GM13976 (cell line): ENCODE results near the gene SESN3.
A peak's percentile ranks its signal among the peaks of the same experiment; 100 is the strongest.

Experiments
- DNase-seq: peaks from one replicate; pipeline ENCODE4 v3.0.0; 2012; ENCODE audit warnings: low spot score
- in situ Hi-C: fragments of 300-500 bp; cut with MboI; formaldehyde crosslinking; loops from one replicate; pipeline ENCODE4 v1.12.0; 2022; ENCODE audit warnings: low sequenced_read_pairs, mixed read lengths, inconsistent platforms; ENCODE audit not compliant: unreplicated experiment
- TF ChIP-seq, protein P1 (sequence below): IDR thresholded peaks from 2 replicates; pipeline ENCODE4 v1.5.1; 2012; ENCODE audit warnings: borderline replicate concordance, mild to moderate bottlenecking; ENCODE audit not compliant: insufficient read depth; ENCODE audit errors: extremely low read depth, missing control alignments, control extremely low read depth

SESN3 gene

DNA sequence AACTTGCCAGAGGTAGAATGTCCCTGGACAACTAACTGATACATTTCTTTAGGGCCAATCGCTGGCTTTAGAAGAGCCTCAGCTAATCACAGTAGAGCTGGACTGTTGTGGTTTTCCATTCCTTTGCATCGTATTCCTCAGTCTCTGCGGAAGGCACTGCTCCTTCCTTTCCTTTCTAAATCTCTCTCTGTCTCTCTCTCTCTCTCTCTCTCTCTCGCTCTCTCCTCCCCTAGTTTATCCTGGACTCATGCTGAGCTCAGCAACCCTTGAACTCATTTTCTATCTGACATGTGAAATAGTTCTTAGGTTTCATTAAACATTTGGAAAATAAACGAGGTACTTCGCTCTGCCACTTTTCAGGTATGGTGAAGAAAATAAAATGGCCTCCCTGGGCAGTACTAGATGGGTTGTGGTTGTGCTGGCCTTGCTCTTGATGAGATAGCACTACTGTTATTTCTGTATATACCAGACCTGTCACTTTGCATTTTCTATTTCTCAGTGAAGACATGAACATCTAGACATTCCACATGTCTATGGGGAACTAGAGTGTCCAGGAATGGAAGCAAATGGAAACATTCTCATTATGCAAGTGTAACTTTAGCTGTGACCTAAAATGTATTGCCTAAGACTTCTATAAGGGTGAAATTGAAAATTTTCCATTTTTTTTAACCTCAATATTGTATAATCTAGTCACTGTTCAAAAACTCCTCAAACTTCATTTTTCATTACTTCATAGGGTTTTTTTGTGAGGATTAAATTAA, 12.0 kb upstream of the SESN3 start:
- no peak for DNase-seq
- TF ChIP-seq, protein P1, sequence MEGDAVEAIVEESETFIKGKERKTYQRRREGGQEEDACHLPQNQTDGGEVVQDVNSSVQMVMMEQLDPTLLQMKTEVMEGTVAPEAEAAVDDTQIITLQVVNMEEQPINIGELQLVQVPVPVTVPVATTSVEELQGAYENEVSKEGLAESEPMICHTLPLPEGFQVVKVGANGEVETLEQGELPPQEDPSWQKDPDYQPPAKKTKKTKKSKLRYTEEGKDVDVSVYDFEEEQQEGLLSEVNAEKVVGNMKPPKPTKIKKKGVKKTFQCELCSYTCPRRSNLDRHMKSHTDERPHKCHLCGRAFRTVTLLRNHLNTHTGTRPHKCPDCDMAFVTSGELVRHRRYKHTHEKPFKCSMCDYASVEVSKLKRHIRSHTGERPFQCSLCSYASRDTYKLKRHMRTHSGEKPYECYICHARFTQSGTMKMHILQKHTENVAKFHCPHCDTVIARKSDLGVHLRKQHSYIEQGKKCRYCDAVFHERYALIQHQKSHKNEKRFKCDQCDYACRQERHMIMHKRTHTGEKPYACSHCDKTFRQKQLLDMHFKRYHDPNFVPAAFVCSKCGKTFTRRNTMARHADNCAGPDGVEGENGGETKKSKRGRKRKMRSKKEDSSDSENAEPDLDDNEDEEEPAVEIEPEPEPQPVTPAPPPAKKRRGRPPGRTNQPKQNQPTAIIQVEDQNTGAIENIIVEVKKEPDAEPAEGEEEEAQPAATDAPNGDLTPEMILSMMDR, result no peak
- in situ Hi-C loops, result no loop called here

DNA sequence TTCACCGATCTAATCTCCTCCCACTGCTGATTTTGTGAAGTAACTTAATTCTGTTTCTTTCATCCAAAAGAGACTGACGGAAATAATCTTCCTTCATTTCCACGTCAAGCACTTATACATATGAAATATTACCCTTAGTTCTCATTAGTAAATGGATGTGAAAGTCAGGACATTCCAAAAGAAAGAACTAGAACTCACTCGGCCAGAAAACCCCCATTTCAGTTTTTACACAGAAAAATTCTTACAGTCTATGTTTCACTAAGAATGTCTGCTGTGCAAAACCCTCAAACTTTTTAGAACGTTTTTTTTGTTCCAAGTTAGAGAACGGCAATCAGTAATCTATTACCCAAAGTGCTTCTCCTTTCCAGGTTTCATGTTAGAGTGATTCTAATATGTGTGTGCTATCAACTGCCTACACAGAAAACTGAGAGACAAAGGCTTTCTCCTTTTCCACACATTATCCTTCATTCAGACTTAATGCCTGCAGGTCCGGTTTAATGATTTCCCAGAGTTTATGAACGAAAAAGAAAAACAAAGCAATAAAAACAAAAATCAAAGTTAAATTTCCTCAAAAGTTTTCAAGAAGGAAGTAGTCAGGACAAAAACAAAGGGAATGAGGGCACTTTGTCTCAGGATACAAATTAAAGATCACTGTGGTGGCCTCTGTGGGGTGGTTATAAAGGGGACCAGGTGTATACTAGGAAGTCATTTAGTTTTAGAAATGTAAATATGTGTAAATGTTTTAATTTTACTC, 11.3 kb upstream of the SESN3 start:
- DNase-seq, result no peak

DNA sequence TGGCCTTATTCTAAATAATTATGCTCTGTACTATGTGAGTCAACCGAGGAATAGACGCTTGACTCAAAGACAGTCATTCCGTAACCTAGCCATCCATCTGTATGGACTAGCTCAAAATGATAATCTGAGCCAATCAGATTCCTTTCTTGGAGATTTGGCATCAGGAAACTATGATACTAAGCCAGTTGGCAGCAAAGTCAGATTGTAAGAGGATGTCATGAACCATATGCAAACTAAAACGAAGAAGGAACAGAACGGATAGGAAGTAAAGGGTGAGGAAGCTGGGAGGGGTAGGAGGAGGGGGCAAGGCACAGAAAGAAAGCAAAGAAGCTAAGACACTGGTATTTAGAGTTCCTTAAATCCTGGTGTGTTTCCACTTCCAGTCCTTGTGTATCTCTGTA, 10.7 kb upstream of the SESN3 start:
- no peak for DNase-seq
- in situ Hi-C loops, result no loop called here
- TF ChIP-seq, protein P1, result no peak

More for the DNA sequence above, 11.3 kb upstream of the SESN3 start:
- TF ChIP-seq, protein P1, result no peak
- in situ Hi-C loops, result no loop called here

DNA sequence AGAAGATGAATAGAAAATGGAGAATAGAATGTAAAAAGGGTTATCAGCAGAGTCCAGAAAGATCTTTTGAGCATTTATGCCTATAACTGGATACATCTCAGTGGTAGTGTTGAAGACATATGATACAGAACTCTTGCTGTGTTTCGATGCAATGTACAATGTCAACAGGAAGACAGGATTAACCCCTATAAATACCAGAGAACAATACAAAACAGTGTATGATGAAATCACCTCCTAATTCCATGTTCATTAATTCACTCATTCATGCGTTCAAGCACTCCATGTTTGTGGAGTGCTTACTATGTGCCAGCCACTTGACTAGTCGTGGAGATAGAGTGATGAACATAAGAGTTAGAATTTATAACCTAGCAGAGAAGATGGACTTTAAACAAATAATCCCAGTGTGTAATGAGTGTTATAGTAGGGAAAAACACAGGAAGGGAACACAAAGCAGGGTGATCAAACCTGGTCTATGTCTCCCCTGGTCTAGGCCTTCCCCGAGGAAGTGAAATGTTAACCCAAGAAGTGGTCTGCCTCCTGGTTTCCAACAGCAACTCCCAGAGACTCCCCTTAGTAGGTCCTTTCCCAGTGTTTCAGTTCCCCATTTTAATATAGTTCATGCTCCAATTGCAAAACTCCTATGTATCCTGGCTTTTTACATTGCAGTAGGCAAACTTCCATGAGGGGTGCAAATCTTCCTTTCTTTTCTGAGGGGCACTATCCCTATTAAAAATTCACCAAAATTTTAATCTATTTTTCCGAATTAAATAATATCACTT, 9.1 kb upstream of the SESN3 start:
- TF ChIP-seq, protein P1, result no peak
- in situ Hi-C loops, result no loop called here
- no peak for DNase-seq

DNA sequence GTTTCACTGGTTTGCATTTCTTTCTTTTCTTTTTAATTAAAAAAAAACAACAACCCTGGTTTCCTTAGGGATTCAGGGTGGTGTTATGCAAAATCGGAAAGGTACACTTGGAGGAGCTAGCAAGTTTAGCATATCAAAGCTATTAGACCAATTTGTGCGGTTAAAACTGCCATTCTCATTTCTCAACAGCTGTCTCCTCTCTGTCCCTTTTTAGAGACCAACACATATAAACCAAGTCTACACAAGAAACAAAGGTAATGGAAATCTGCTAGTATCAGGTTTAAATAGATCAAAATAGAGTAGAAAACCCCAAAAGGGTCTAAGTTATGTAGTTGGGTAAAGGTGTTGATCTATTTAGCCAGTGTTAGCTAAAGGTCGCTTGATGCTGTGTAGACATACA, 1.7 kb upstream of the SESN3 start:
- in situ Hi-C loops, result no loop called here
- TF ChIP-seq, protein P1, result no peak
- no peak for DNase-seq

DNA sequence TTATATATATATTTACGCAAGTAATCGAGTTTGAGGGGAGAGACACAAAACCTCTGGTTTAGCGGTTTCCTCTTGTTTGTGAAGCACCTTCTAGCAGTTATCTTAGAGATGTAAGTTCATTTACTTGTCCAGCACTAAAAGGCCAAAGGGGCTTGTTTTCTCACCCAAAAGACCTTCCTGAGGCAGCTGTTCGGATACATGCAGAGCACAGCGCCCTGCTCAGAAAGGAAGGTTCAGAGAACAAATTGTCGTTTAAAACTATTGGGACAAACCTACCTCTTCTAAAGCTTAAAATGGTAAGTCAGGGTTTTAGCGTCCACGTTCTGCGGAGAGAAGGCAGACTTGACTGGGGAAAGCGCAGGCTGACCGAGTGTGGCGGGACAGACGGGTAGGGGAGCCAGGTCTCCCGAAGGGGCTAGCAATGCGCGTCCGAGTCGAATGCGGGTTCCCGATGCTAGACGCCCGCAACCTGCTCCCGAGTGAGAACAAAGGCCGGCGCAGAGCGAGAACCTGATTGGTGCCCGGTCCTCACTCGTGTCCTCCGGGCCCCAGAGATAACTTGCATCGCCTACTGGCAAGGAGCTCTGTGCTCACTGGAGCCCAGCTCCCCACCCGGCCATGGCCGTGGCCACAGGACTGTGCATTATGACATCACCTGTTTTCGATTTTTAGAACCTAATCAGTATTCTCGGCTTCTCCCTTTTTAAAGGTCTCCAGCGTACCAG, 1.0 kb upstream of the SESN3 start:
- DNase-seq, result peak; percentile 47
- in situ Hi-C loops, result no loop called here
- TF ChIP-seq, protein P1, result no peak
